HG03108 (cell line): ENCODE data around the gene PLXNB2.

Source experiments
- ATAC-seq: cut with Tn5 transposase; IDR thresholded peaks from one replicate; pipeline ENCODE4 v1.9.1; 2021; ENCODE audit warnings: moderate library complexity; ENCODE audit not compliant: unreplicated experiment

The PLXNB2 gene

GRCh38 chr22:50253046-50253915 is 54.2 kb downstream of the PLXNB2 start:
- no peak for ATAC-seq

GRCh38 chr22:50252082-50253045 is 55.1 kb downstream of the PLXNB2 start:
- no peak for ATAC-seq

- no peak for ATAC-seq
Measured at GRCh38 chr22:50251477-50252081, 55.9 kb downstream of the PLXNB2 start.

- peak; percentile 56 for ATAC-seq
Measured at GRCh38 chr22:50250555-50251476, 56.6 kb downstream of the PLXNB2 start, which contains the start of gene HDAC10. TSS of gene HDAC10 (minus strand) at chr22:50251265. CDS start at chr22:50251032, 233 bp downstream.

GRCh38 chr22:50250249-50250554 is 57.2 kb downstream of the PLXNB2 start:
- no peak for ATAC-seq

GRCh38 chr22:50249341-50250248 is 57.9 kb downstream of the PLXNB2 start:
- no peak for ATAC-seq

- no peak for ATAC-seq
Measured at GRCh38 chr22:50248196-50249081, 59.0 kb downstream of the PLXNB2 start.

GRCh38 chr22:50247748-50248147 is 59.7 kb downstream of the PLXNB2 start:
- no peak for ATAC-seq

GRCh38 chr22:50246242-50247175 is 60.9 kb downstream of the PLXNB2 start:
- ATAC-seq, result no peak

- no peak for ATAC-seq
Measured at GRCh38 chr22:50245214-50246072, 62.0 kb downstream of the PLXNB2 start.

- peak; percentile 51 for ATAC-seq
Measured at GRCh38 chr22:50244420-50245213, 62.8 kb downstream of the PLXNB2 start, which contains the start of gene TUBGCP6. TSS of gene TUBGCP6 (minus strand) at chr22:50245023. CDS start at chr22:50244459, 564 bp downstream.

GRCh38 chr22:50243685-50244419 is 63.6 kb downstream of the PLXNB2 start:
- peak; percentile 3 for ATAC-seq

- no peak for ATAC-seq
Measured at GRCh38 chr22:50242406-50242949, 65.0 kb downstream of the PLXNB2 start.

GRCh38 chr22:50238755-50239154 is 68.7 kb downstream of the PLXNB2 start:
- ATAC-seq, result no peak
